ENCODE results near the gene CCDC27. TPM values are rescaled to one million over a fixed set of nuclear protein-coding genes. Genes with fewer than 3 reads are reported as not detected.

Gene CCDC27
- not detected in 2 replicates for total RNA-seq

DNA sequence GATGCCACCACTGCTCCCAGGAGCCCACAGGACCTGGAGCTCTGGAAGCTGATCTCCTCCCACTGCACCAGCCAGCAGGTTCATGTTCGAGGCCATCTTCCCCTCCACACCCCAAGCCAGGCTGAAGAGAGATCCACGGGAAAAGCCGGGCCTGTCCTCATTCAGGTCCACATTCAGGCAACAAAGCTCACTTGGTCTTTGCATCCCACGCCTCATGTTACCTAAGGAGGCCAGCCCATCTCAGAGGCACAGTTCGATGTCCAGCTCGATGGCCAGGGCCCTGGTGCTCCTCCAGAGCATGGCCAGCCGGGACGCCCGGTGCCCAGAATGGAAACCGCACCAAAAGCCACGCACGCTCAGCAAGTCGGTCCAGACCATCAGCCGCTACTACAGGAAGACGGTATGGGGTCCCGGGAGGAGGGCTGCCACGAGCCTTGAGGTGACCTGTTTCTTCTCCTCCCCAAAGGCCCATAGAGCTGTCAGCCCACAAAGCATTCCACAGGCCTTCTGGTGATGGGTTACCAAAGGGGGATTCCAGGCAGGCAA lies at the start of gene CCDC27:
Gene CCDC27 (plus strand): TSS at position 51 of the 546 bp plus-strand sequence. CDS start 32 bp downstream, at position 83.

DNA sequence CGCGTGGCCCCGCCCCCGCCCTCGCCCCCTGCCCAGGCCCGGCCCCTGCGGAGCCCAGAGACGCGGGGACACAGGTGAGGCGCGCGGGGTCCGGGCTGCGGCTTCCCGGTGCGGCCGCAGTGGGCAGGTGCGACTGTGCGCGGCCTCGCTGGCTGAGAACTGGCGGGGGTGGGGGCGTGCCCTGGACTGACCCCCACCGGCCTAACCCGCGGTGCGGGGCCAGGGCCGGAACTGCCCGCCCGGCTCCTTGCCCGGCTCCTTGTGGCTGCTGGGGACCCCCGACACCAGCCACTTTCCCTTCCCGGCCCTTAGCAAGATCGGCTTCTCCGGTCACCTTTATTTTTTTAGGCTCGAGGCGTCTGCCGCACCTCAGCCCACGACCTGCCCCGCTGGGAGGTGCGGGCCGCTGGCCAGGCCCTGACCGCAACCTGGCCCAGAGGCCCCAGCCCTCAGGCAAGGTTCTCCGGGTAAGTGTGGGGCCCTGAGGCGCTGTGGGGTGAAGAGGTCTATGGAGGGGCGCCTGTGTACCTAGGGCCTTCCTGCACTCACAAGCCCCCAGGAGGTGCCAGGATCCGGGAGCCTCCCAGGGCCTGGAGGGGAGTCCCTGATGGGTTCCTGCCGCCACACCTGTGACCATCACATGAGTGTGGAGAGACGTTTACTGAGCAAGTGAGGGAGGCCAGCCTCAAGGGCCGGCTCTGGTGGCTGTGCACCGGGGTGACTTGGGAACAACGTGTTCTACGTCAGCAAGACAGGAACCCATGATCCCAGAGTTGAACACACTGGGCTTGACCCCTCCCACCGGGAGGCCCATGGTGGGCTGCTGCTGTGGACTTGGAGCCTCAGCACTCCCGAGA lies 20.7 kb downstream of the CCDC27 start, which contains the start of gene SMIM1:
Gene SMIM1 (plus strand): TSS at position 35 of the 857 bp plus-strand sequence. CDS start 2,625 bp downstream, outside the sequence.

DNA sequence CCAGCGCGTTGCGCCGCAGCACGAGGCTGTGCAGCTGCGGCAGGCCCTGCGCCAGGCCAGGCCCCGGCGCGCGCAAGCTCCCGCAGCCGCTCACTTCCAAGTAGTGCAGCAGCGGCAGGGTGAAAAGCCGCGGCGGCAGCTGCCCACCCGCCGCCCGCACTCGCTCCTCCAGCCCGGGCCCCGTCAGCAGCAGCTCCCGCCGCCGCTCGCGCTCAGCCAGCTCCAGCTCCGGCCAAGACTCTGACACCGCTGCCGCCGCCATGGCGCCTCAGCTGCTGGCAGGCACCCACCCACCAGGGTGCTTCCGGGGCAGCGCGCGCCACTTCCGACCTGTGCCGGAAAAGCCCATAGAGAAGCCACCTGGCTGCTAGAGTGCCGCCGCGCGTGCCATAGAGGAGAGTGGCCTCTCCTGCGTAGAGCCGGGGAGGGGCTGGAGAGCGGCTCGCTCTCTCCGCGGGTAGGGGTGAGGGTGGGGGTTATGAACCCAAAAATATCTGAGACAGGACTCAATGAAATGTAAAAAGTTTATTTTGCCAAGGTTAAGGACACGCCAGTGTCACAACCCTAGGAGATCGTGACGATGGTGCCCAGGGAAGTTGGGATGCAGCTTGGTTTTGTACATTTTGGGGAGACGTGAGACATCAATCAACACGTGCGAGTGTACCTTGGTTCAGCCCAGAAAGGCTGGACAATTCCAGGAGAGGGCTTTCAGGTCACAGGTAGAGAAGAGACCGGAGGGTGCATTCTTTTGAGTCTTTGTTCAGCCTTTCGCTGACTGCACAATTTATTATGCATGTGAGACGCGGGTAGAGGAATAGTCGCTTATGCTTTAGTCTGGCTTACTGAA lies 44.2 kb downstream of the CCDC27 start, which contains the start of gene LRRC47:
Gene LRRC47 (minus strand): TSS at position 284 of the 847 bp plus-strand sequence. CDS start 22 bp downstream, at position 262.

Other genes starting within 250 kb of the CCDC27 start
- 30.8 and 274 TPM in 2 replicates for gene MEGF6, start 140.9 kb upstream of the CCDC27 start, total RNA-seq
- gene TPRG1L, start 127.4 kb upstream of the CCDC27 start, total RNA-seq, result 28.2 and 37.4 TPM in 2 replicates
- gene WRAP73, start 102.3 kb upstream of the CCDC27 start, total RNA-seq, result 14.9 and 25.6 TPM in 2 replicates
- gene TP73, start 99.9 kb upstream of the CCDC27 start, total RNA-seq, result under 0.01 and 0.13 TPM in 2 replicates
- 0.44 and 0.49 TPM in 2 replicates for gene SMIM1, start 20.3 kb downstream of the CCDC27 start, total RNA-seq
- gene LRRC47, start 44.0 kb downstream of the CCDC27 start, total RNA-seq, result 22.7 and 28.8 TPM in 2 replicates
- 18.3 and 35.9 TPM in 2 replicates for gene CEP104, start 104.8 kb downstream of the CCDC27 start, total RNA-seq
- 6.5 and 9.4 TPM in 2 replicates for gene DFFB, start 105.0 kb downstream of the CCDC27 start, total RNA-seq
- gene C1orf174, start 147.8 kb downstream of the CCDC27 start, total RNA-seq, result 20.2 and 26.3 TPM in 2 replicates